GM12878 (cell line): Measurements from ENCODE around the gene SLC6A20.

Source experiments
- EZH2 ChIP-seq: IDR thresholded peaks from 2 replicates; pipeline ENCODE4 v1.6.1; 2012; ENCODE audit warnings: low read depth, mild to moderate bottlenecking, control low read depth, inconsistent platforms, low read length, borderline replicate concordance; ENCODE audit not compliant: control insufficient read depth
- SP1 ChIP-seq: IDR thresholded peaks from one replicate; pipeline ENCODE4 v1.6.1; 2011; ENCODE audit warnings: low read depth, low read length
- ZZZ3 ChIP-seq: IDR thresholded peaks from 2 replicates; pipeline ENCODE4 v1.6.1; 2011; ENCODE audit warnings: low read depth; ENCODE audit not compliant: control insufficient read depth, insufficient read length
- TF ChIP-seq, protein P1 (sequence below), 3 experiments: IDR thresholded peaks in 2 of 3; conservative IDR thresholded peaks in 1 of 3; 2 replicates each; pipeline ENCODE4 v1.5.1; 2011; ENCODE audit warnings: low read depth in 3 of 3, low read length in 3 of 3, mild to moderate bottlenecking in 3 of 3, control low read depth in 2 of 3, moderate library complexity in 2 of 3, inconsistent platforms in 1 of 3, mixed read lengths in 1 of 3; ENCODE audit not compliant: control insufficient read depth in 2 of 3, insufficient read depth in 1 of 3; ENCODE audit errors: extremely low read depth in 1 of 3
- TF ChIP-seq, protein P2 (sequence below): IDR thresholded peaks from 2 replicates; pipeline ENCODE4 v1.6.1; 2011; ENCODE audit warnings: low read depth, mild to moderate bottlenecking, low read length, moderate library complexity, borderline replicate concordance; ENCODE audit errors: extremely low read depth

DNA sequence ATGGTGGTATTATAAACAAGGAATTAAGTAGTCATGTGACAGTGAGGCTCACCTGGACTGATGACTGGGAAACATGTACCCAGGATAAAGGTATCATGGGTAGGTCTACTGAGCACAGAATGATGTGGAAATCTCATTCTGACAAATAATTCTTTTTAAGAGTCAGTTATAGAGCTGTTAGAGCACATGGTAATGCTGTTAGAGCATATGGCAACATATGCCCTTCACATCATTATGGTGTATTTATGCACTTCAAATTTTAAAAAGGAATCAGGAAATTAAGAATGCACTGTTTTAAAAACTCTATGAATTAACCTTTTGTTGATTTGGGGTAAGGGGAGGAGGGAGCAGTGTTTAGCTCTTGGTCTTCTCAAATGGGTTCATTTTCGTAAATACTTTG, 1.7 kb downstream of the SLC6A20 start:
- TF ChIP-seq, protein P1, sequence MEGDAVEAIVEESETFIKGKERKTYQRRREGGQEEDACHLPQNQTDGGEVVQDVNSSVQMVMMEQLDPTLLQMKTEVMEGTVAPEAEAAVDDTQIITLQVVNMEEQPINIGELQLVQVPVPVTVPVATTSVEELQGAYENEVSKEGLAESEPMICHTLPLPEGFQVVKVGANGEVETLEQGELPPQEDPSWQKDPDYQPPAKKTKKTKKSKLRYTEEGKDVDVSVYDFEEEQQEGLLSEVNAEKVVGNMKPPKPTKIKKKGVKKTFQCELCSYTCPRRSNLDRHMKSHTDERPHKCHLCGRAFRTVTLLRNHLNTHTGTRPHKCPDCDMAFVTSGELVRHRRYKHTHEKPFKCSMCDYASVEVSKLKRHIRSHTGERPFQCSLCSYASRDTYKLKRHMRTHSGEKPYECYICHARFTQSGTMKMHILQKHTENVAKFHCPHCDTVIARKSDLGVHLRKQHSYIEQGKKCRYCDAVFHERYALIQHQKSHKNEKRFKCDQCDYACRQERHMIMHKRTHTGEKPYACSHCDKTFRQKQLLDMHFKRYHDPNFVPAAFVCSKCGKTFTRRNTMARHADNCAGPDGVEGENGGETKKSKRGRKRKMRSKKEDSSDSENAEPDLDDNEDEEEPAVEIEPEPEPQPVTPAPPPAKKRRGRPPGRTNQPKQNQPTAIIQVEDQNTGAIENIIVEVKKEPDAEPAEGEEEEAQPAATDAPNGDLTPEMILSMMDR (IDR thresholded peaks at IDR 0.05 in 2 of 3, conservative IDR thresholded peaks at IDR 0.05 in 1 of 3; ENCODE audit: control insufficient read depth in 2 of 3, extremely low read depth in 1 of 3, insufficient read depth in 1 of 3, low read depth in 3 of 3, low read length in 3 of 3): no peak
- TF ChIP-seq SP1 (no peak), ZZZ3 (no peak), EZH2 (no peak)
- TF ChIP-seq, protein P2, sequence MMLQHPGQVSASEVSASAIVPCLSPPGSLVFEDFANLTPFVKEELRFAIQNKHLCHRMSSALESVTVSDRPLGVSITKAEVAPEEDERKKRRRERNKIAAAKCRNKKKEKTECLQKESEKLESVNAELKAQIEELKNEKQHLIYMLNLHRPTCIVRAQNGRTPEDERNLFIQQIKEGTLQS: no peak
